Measurements from ENCODE around the gene TAF4.

DNA sequence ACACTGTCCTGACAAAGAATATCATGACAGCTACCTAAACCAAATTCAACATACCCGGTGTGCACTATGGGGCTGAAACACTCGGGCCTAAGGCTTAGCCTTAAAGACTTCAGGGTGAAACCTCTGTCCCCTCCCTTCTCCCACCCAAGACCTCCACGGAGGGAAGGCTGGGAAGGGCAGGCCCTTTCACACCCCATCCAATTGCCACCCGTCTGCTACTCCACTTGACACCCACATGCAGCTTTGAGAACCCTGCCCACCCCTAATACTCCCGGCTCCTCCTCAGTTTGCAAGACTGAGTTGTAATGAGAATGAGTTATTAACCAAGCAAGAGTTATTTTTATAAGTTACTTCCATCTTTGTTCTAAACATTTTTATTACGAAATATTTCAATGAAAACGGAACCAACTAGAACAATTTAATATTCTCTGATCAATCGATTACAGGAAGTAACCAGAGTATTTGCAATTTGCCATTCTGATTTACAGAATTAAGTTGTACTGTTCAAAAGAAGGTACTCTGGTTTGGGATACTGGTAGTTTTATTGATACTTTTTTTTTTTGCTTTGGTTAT, 3.7 kb downstream of the TAF4 start:
- TF ChIP-seq, protein P1, sequence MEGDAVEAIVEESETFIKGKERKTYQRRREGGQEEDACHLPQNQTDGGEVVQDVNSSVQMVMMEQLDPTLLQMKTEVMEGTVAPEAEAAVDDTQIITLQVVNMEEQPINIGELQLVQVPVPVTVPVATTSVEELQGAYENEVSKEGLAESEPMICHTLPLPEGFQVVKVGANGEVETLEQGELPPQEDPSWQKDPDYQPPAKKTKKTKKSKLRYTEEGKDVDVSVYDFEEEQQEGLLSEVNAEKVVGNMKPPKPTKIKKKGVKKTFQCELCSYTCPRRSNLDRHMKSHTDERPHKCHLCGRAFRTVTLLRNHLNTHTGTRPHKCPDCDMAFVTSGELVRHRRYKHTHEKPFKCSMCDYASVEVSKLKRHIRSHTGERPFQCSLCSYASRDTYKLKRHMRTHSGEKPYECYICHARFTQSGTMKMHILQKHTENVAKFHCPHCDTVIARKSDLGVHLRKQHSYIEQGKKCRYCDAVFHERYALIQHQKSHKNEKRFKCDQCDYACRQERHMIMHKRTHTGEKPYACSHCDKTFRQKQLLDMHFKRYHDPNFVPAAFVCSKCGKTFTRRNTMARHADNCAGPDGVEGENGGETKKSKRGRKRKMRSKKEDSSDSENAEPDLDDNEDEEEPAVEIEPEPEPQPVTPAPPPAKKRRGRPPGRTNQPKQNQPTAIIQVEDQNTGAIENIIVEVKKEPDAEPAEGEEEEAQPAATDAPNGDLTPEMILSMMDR (IDR thresholded peaks at IDR 0.05) = no peak
- TF ChIP-seq POLR2A (IDR thresholded peaks at IDR 0.05) = no peak

Measured in Peyer's patch (tissue), 4 donors.